Naive thymus-derived CD8-positive, alpha-beta T cell (primary cell): ENCODE results near the gene FIBP. TPM values are rescaled to one million over a fixed set of nuclear protein-coding genes. Genes with fewer than 3 reads are reported as not detected.

Experiments
- ATAC-seq, 2 donors: fragments of 150-1000 bp; cut with Tn5 transposase in 1 of 2; sonication (Bioruptor Pico), chemical (Tn5 transposase) in 1 of 2; 1 replicate in 1 of 2; 2 replicates in 1 of 2; pipeline ENCODE4 v1.10.0; 2021; ENCODE audit warnings: mild to moderate bottlenecking in 2 of 2, moderate library complexity in 2 of 2
- POLR2A ChIA-PET: fragments of 350-600 bp; sonication (Branson Sonifier 250); formaldehyde crosslinking; loops from one replicate; lab custom pipeline; 2021; ENCODE audit warnings: antibody characterized with exemption; lab: Charles Lee
- DNase-seq, 10 donors: peaks; one replicate each; pipeline versions ENCODE4 v3.0.0 to v3.0.0-alpha.2; 2020 to 2022
- H3K27ac Mint-ChIP-seq, 10 donors: one replicate each; pipeline ENCODE4 v1.8.0; 2020 to 2022; ENCODE audit warnings: mild to moderate bottlenecking in 10 of 10, mixed read lengths in 10 of 10, moderate library complexity in 4 of 10, inconsistent platforms in 1 of 10
- H3K27me3 Mint-ChIP-seq, 5 donors: one replicate each; pipeline ENCODE4 v1.8.0; 2021 to 2022; ENCODE audit warnings: mixed read lengths in 5 of 5
- H3K36me3 Mint-ChIP-seq, 3 donors: one replicate each; pipeline ENCODE4 v1.8.0; 2020 to 2022; ENCODE audit warnings: mixed read lengths in 3 of 3, mild to moderate bottlenecking in 2 of 3, inconsistent platforms in 1 of 3
- H3K4me1 Mint-ChIP-seq, 4 donors: one replicate each; pipeline ENCODE4 v1.8.0; 2021 to 2022; ENCODE audit warnings: mixed read lengths in 4 of 4
- H3K4me3 Mint-ChIP-seq, 10 donors: one replicate each; pipeline ENCODE4 v1.8.0; 2020 to 2022; ENCODE audit warnings: mild to moderate bottlenecking in 10 of 10, mixed read lengths in 10 of 10, moderate library complexity in 6 of 10, inconsistent platforms in 1 of 10
- H3K9me3 Mint-ChIP-seq, 9 donors: one replicate each; pipeline ENCODE4 v1.8.0; 2020 to 2022; ENCODE audit warnings: mixed read lengths in 9 of 9, mild to moderate bottlenecking in 3 of 9, inconsistent platforms in 1 of 9, moderate library complexity in 1 of 9
- polyA plus RNA-seq, 3 donors: library from polyadenylated mRNA; unstranded; fragments of 300-500 nt; fragmentation: Illumina TruSeq; gene quantifications; one replicate each; pipeline ENCODE4 v1.2.3, GENCODE V29; 2021
- total RNA-seq, 8 experiments: library from RNA in 2 of 8; stranded (reverse) in 2 of 8; gene quantifications; one replicate each; pipeline ENCODE4 v1.2.3 and lab custom pipeline; 2021 to 2026

The FIBP gene
- total and polyA plus RNA-seq, 5 experiments from 2014 or later, result 33.0 to 97.6 (median 74.9) TPM

GRCh38 chr11:65844231-65844872, 43.9 kb downstream of the FIBP start:
- H3K27me3 Mint-ChIP-seq, result no peaks in the 10 kb centered on the region
- POLR2A ChIA-PET, result interaction anchor here (0.7 kb wide), 1 partner anchor 21 kb away, joined by 3 read pairs; no protein-coding TSS in a partner anchor
- no peaks in the 10 kb centered on the region for H3K4me1 Mint-ChIP-seq
- DNase-seq (no peak), ATAC-seq (no peak)
- H3K9me3 Mint-ChIP-seq, result no peaks in the 10 kb centered on the region
- no peaks in the 10 kb centered on the region for H3K36me3 Mint-ChIP-seq
- peak overlapping the region in 1 of 10 donors; percentile 6 for H3K4me3 Mint-ChIP-seq
- no peak overlapping the region for H3K27ac Mint-ChIP-seq

- Mint-ChIP-seq H3K36me3 (no peaks in the 10 kb centered on the region), H3K4me1 (no peaks in the 10 kb centered on the region), H3K4me3 (no peak overlapping the region), H3K27ac (no peak overlapping the region), H3K27me3 (no peaks in the 10 kb centered on the region), H3K9me3 (no peaks in the 10 kb centered on the region)
- POLR2A ChIA-PET, result no interaction called here
- ATAC-seq (no peak), DNase-seq (no peak)
These were observed 44.5 kb downstream of the FIBP start for GRCh38 chr11:65843811-65844210.

- POLR2A ChIA-PET, result no interaction called here
- Mint-ChIP-seq H3K4me1 (no peaks in the 10 kb centered on the region), H3K27me3 (no peaks in the 10 kb centered on the region), H3K27ac (no peak overlapping the region), H3K9me3 (no peaks in the 10 kb centered on the region), H3K4me3 (no peak overlapping the region), H3K36me3 (no peaks in the 10 kb centered on the region)
- no peak for DNase-seq
- no peak for ATAC-seq
These were observed 46.1 kb downstream of the FIBP start for GRCh38 chr11:65842144-65842543.

GRCh38 chr11:65834202-65834601, 54.1 kb downstream of the FIBP start:
- peaks cover 8 to 16% (median 12%) of the 10 kb centered on the region in 4 donors for H3K4me1 Mint-ChIP-seq
- POLR2A ChIA-PET, result interaction anchor here (0.9 to 3.6 kb wide), 7 partner anchors 18 to 910 kb away, joined by 3 to 38 read pairs (median 5); partner anchors contain the start of genes CFL1, FIBP, MUS81 and PCNX3
- no peak overlapping the region for H3K4me3 Mint-ChIP-seq
- no peaks in the 10 kb centered on the region for H3K36me3 Mint-ChIP-seq
- DNase-seq (no peak), ATAC-seq (no peak)
- no peaks in the 10 kb centered on the region for H3K27me3 Mint-ChIP-seq
- H3K27ac Mint-ChIP-seq, result no peak overlapping the region
- no peaks in the 10 kb centered on the region for H3K9me3 Mint-ChIP-seq

Other genes with a start within 250 kb of the FIBP start
- gene RELA, start 225.6 kb downstream of the FIBP start, total RNA-seq, result 100 to 1,000 TPM; 175 to 184 TPM
- 10 to 100 TPM; 38.4 to 69.8 (median 56.6) TPM for gene RELA, start 225.6 kb downstream of the FIBP start, polyA plus RNA-seq
- gene KAT5, start 176.2 kb downstream of the FIBP start, total RNA-seq, result 100 to 1,000 TPM; 105 to 125 TPM
- 10 to 100 TPM; 38.0 to 57.3 (median 54.0) TPM for gene KAT5, start 176.2 kb downstream of the FIBP start, polyA plus RNA-seq
- gene RNASEH2C, start 167.7 kb downstream of the FIBP start, total RNA-seq, result 10 to 100 TPM; 62.0 to 69.9 TPM
- gene RNASEH2C, start 167.7 kb downstream of the FIBP start, polyA plus RNA-seq, result 10 to 100 TPM; 73.4 to 99.0 (median 98.2) TPM
- gene AP5B1, start 107.5 kb downstream of the FIBP start, total RNA-seq, result 10 to 100 TPM; 25.5 to 25.8 TPM
- 10 to 100 TPM in 2 of 3 donors, 1 to 10 TPM in 1; 8.6 to 15.2 (median 10.2) TPM for gene AP5B1, start 107.5 kb downstream of the FIBP start, polyA plus RNA-seq
- gene OVOL1, start 101.4 kb downstream of the FIBP start, total RNA-seq, result not detected
- gene OVOL1, start 101.4 kb downstream of the FIBP start, polyA plus RNA-seq, result not detected
- gene SNX32, start 54.5 kb downstream of the FIBP start, total RNA-seq, result 1 to 10 TPM; 2.1 to 2.2 TPM
- 1 to 10 TPM in 1 of 3 donors, under 1 TPM in 2; 0.39 to 1.5 (median 0.40) TPM for gene SNX32, start 54.5 kb downstream of the FIBP start, polyA plus RNA-seq
- gene CFL1, start 30.3 kb downstream of the FIBP start, total RNA-seq, result 100 to 1,000 TPM; 486 to 532 TPM
- gene CFL1, start 30.3 kb downstream of the FIBP start, polyA plus RNA-seq, result 1,000 to 10,000 TPM; 2,347 to 2,575 (median 2,358) TPM
- 10 to 100 TPM; 91.9 to 97.8 TPM for gene MUS81, start 28.0 kb downstream of the FIBP start, total RNA-seq
- 10 to 100 TPM; 21.7 to 26.5 (median 24.5) TPM for gene MUS81, start 28.0 kb downstream of the FIBP start, polyA plus RNA-seq
- gene EFEMP2, start 15.7 kb downstream of the FIBP start, total RNA-seq, result 10 to 100 TPM; 15.2 to 16.9 TPM
- gene EFEMP2, start 15.7 kb downstream of the FIBP start, polyA plus RNA-seq, result 1 to 10 TPM in 2 of 3 donors, not detected in 1; 1.8 to 2.5 TPM
- 10 to 100 TPM; 52.1 to 52.6 TPM for gene CTSW, start 8.6 kb downstream of the FIBP start, total RNA-seq
- gene CTSW, start 8.6 kb downstream of the FIBP start, polyA plus RNA-seq, result 100 to 1,000 TPM; 255 to 495 (median 475) TPM
- 10 to 100 TPM; 25.8 to 29.5 TPM for gene CCDC85B, start 2.2 kb upstream of the FIBP start, total RNA-seq
- 10 to 100 TPM; 77.2 to 83.6 (median 83.0) TPM for gene CCDC85B, start 2.2 kb upstream of the FIBP start, polyA plus RNA-seq
- gene FOSL1, start 11.9 kb upstream of the FIBP start, total RNA-seq, result not detected
- under 1 TPM in 2 of 3 donors, not detected in 1; 0.17 to 0.22 TPM for gene FOSL1, start 11.9 kb upstream of the FIBP start, polyA plus RNA-seq
- gene C11orf68, start 30.6 kb upstream of the FIBP start, total RNA-seq, result 10 to 100 TPM; 53.5 to 57.8 TPM
- gene C11orf68, start 30.6 kb upstream of the FIBP start, polyA plus RNA-seq, result 10 to 100 TPM; 46.0 to 82.2 (median 67.3) TPM
- 10 to 100 TPM; 73.1 to 75.8 TPM for gene DRAP1, start 31.0 kb upstream of the FIBP start, total RNA-seq
- gene DRAP1, start 31.0 kb upstream of the FIBP start, polyA plus RNA-seq, result 100 to 1,000 TPM; 103 to 112 (median 110) TPM
- gene TSGA10IP, start 57.0 kb upstream of the FIBP start, total RNA-seq, result not detected
- not detected for gene TSGA10IP, start 57.0 kb upstream of the FIBP start, polyA plus RNA-seq
- gene SART1, start 73.3 kb upstream of the FIBP start, total RNA-seq, result 10 to 100 TPM; 81.9 to 91.9 TPM
- 10 to 100 TPM; 16.2 to 57.3 (median 30.4) TPM for gene SART1, start 73.3 kb upstream of the FIBP start, polyA plus RNA-seq
- 10 to 100 TPM; 62.4 to 64.8 TPM for gene EIF1AD, start 113.7 kb upstream of the FIBP start, total RNA-seq
- 10 to 100 TPM; 11.5 to 18.7 (median 14.3) TPM for gene EIF1AD, start 113.7 kb upstream of the FIBP start, polyA plus RNA-seq
- gene BANF1, start 114.0 kb upstream of the FIBP start, total RNA-seq, result 100 to 1,000 TPM in 1 of 2 experiments, 10 to 100 TPM in 1; 96.2 to 101 TPM
- 100 to 1,000 TPM; 225 to 250 (median 241) TPM for gene BANF1, start 114.0 kb upstream of the FIBP start, polyA plus RNA-seq
- gene CST6, start 123.5 kb upstream of the FIBP start, total RNA-seq, result not detected
- not detected for gene CST6, start 123.5 kb upstream of the FIBP start, polyA plus RNA-seq
- gene CATSPER1, start 138.0 kb upstream of the FIBP start, total RNA-seq, result not detected
- gene CATSPER1, start 138.0 kb upstream of the FIBP start, polyA plus RNA-seq, result under 1 TPM in 1 of 3 donors, not detected in 2; 0.11 TPM
- not detected for gene GAL3ST3, start 160.7 kb upstream of the FIBP start, total RNA-seq
- gene GAL3ST3, start 160.7 kb upstream of the FIBP start, polyA plus RNA-seq, result under 1 TPM in 1 of 3 donors, not detected in 2; 0.27 TPM
- 100 to 1,000 TPM; 184 to 197 TPM for gene SF3B2, start 163.9 kb upstream of the FIBP start, total RNA-seq
- gene SF3B2, start 163.9 kb upstream of the FIBP start, polyA plus RNA-seq, result 100 to 1,000 TPM in 1 of 3 donors, 10 to 100 TPM in 2; 70.3 to 115 (median 91.6) TPM
- gene PACS1, start 181.8 kb upstream of the FIBP start, total RNA-seq, result 100 to 1,000 TPM; 312 to 317 TPM
- 10 to 100 TPM; 35.9 to 98.8 (median 49.9) TPM for gene PACS1, start 181.8 kb upstream of the FIBP start, polyA plus RNA-seq